Neuronal stem cell (in vitro differentiated cells): ENCODE results near the gene MAPKAP1.
A peak's percentile ranks its signal among the peaks of the same experiment; 100 is the strongest.

Source experiments
- DNase-seq: peaks from one replicate; pipeline ENCODE4 v3.0.0-alpha.2; 2013; ENCODE audit warnings: low spot score
- H2AFZ ChIP-seq: one replicate; pipeline ENCODE4 v1.6.1; 2013; ENCODE audit warnings: mild to moderate bottlenecking, low read length, inconsistent platforms
- H2AK5ac ChIP-seq: 2 replicates; pipeline ENCODE4 v1.6.1; 2013; ENCODE audit warnings: low read depth, mild to moderate bottlenecking, inconsistent platforms, low read length, moderate library complexity, mixed read lengths
- H2BK120ac ChIP-seq: 2 replicates; pipeline ENCODE4 v1.6.1; 2013; ENCODE audit warnings: low read depth, mild to moderate bottlenecking, inconsistent platforms, low read length, moderate library complexity, mixed read lengths
- H2BK12ac ChIP-seq: one replicate; pipeline ENCODE4 v1.6.1; 2013; ENCODE audit warnings: low read length, inconsistent platforms
- H2BK15ac ChIP-seq: 2 replicates; pipeline ENCODE4 v1.6.1; 2013; ENCODE audit warnings: mild to moderate bottlenecking, low read length, inconsistent platforms, mixed read lengths
- H2BK5ac ChIP-seq: one replicate; pipeline ENCODE4 v1.6.1; 2013; ENCODE audit warnings: inconsistent platforms, mild to moderate bottlenecking, low read length, moderate library complexity
- H3K14ac ChIP-seq: one replicate; pipeline ENCODE4 v1.6.1; 2013; ENCODE audit warnings: low read length, inconsistent platforms
- H3K18ac ChIP-seq: 2 replicates; pipeline ENCODE4 v1.6.1; 2013; ENCODE audit warnings: low read length, inconsistent platforms
- H3K23ac ChIP-seq: 2 replicates; pipeline ENCODE4 v1.6.1; 2013; ENCODE audit warnings: low read depth, mild to moderate bottlenecking, mixed read lengths, low read length, inconsistent platforms; ENCODE audit not compliant: poor library complexity
- H3K27ac ChIP-seq: replicated peaks from 3 replicates; pipeline ENCODE4 v1.5.1; 2013; ENCODE audit warnings: low read length, inconsistent platforms
- H3K27me3 ChIP-seq, 3 experiments: 2 replicates each; pipeline ENCODE4 v1.6.1; 2013; ENCODE audit warnings: low read length in 3 of 3, mild to moderate bottlenecking in 2 of 3, inconsistent platforms in 1 of 3, low read depth in 1 of 3, mixed read lengths in 1 of 3, moderate library complexity in 1 of 3; ENCODE audit not compliant: control insufficient read depth in 3 of 3, insufficient read depth in 3 of 3
- H3K36me3 ChIP-seq, 2 donors: replicated peaks in 1 of 2; 2 replicates each; pipeline ENCODE4 v1.6.1; 2013; ENCODE audit warnings: low read length in 2 of 2; ENCODE audit not compliant: control insufficient read depth in 2 of 2, insufficient read depth in 2 of 2
- H3K4ac ChIP-seq: 2 replicates; pipeline ENCODE4 v1.6.1; 2013; ENCODE audit warnings: inconsistent platforms, mild to moderate bottlenecking, low read length, moderate library complexity
- H3K4me1 ChIP-seq, 2 donors: 1 replicate in 1 of 2; 2 replicates in 1 of 2; pipeline ENCODE4 v1.6.1; 2013; ENCODE audit warnings: low read length in 2 of 2, low read depth in 1 of 2; ENCODE audit not compliant: control insufficient read depth in 2 of 2, insufficient read depth in 1 of 2
- H3K4me2 ChIP-seq: one replicate; pipeline ENCODE4 v1.6.1; 2013; ENCODE audit warnings: mild to moderate bottlenecking, low read length, inconsistent platforms; ENCODE audit not compliant: insufficient read depth, poor library complexity, severe bottlenecking
- H3K4me3 ChIP-seq, 2 donors: 2 replicates each; pipeline ENCODE4 v1.5.1; 2013; ENCODE audit warnings: low read length in 2 of 2, mild to moderate bottlenecking in 2 of 2, inconsistent platforms in 1 of 2, moderate library complexity in 1 of 2
- H3K79me1 ChIP-seq: one replicate; pipeline ENCODE4 v1.6.1; 2013; ENCODE audit warnings: low read depth, mild to moderate bottlenecking, inconsistent platforms, low read length, moderate library complexity
- H3K9ac ChIP-seq: one replicate; pipeline ENCODE4 v1.6.1; 2013; ENCODE audit warnings: mild to moderate bottlenecking, low read depth, low read length, inconsistent platforms; ENCODE audit not compliant: poor library complexity
- H3K9me3 ChIP-seq, 2 donors: replicated peaks in 1 of 2; 2 replicates each; pipeline versions ENCODE3 to v1.6.1; 2013; ENCODE audit warnings: low read length in 2 of 2, mild to moderate bottlenecking in 2 of 2, inconsistent platforms in 1 of 2, low read depth in 1 of 2, mixed read lengths in 1 of 2, moderate library complexity in 1 of 2; ENCODE audit not compliant: control insufficient read depth in 2 of 2, insufficient read depth in 1 of 2
- H4K8ac ChIP-seq: one replicate; pipeline ENCODE4 v1.6.1; 2013; ENCODE audit warnings: low read depth, mild to moderate bottlenecking, inconsistent platforms, low read length, moderate library complexity
- H4K91ac ChIP-seq: one replicate; pipeline ENCODE4 v1.6.1; 2013; ENCODE audit warnings: low read length, low read depth, mild to moderate bottlenecking, inconsistent platforms; ENCODE audit not compliant: poor library complexity
- WGBS, 2 donors: extraction: QIAGEN DNeasy Blood & Tissue Kit; methylation state at CpG; one replicate each; pipeline ENCODE4 v1.1.7; 2013; ENCODE audit warnings: missing lambda C conversion rate in 2 of 2, mixed read lengths in 1 of 2; ENCODE audit not compliant: insufficient read length in 2 of 2, insufficient replicate concordance in 1 of 2; ENCODE audit errors: extremely low coverage in 2 of 2; 5-methylcytosine and 5-hydroxymethylcytosine counted together

The MAPKAP1 gene

GRCh38 chr9:125527471-125528002, 179.5 kb downstream of the MAPKAP1 start:
- Histone ChIP-seq H2BK15ac (no peak overlapping the region), H3K14ac (no peak overlapping the region), H3K9ac (no peak overlapping the region), H3K18ac (no peak overlapping the region), H3K4ac (no peak overlapping the region), H2BK5ac (no peak overlapping the region), H3K4me1 (peaks cover 10 to 11% of the 10 kb centered on the region in 2 donors), H2BK12ac (no peak overlapping the region), H3K27ac (no peak overlapping the region), H4K91ac (no peak overlapping the region), H4K8ac (no peak overlapping the region), H2AK5ac (no peak overlapping the region), H3K23ac (no peak overlapping the region), H3K27me3 (no peaks in the 10 kb centered on the region), H3K4me3 (no peak overlapping the region), H2BK120ac (no peak overlapping the region), H3K79me1 (no peaks in the 10 kb centered on the region), H3K9me3 (no peaks in the 10 kb centered on the region), H3K4me2 (no peak overlapping the region), H3K36me3 (no peaks in the 10 kb centered on the region), H2AFZ (no peak overlapping the region)
- no peak for DNase-seq
- no CpG with 5 or more reads among the region's 9 CpGs for WGBS, 2 donors

GRCh38 chr9:125525921-125526631, 180.9 kb downstream of the MAPKAP1 start:
- no peak overlapping the region for H2BK5ac ChIP-seq
- H3K4me1 ChIP-seq, result peaks cover 9 to 11% of the 10 kb centered on the region in 2 donors
- H3K14ac ChIP-seq, result no peak overlapping the region
- no peak overlapping the region for H2AK5ac ChIP-seq
- no peak overlapping the region for H3K9ac ChIP-seq
- WGBS, 2 donors, result no CpG with 5 or more reads among the region's 6 CpGs
- no peak overlapping the region for H3K4ac ChIP-seq
- H3K79me1 ChIP-seq, result no peaks in the 10 kb centered on the region
- H2BK15ac ChIP-seq, result no peak overlapping the region
- DNase-seq, result no peak
- no peaks in the 10 kb centered on the region for H3K27me3 ChIP-seq
- no peak overlapping the region for H2AFZ ChIP-seq
- no peak overlapping the region for H3K4me2 ChIP-seq
- H4K91ac ChIP-seq, result no peak overlapping the region
- no peak overlapping the region for H3K18ac ChIP-seq
- H3K9me3 ChIP-seq, result no peaks in the 10 kb centered on the region
- H3K27ac ChIP-seq, result no peak overlapping the region
- no peak overlapping the region for H2BK120ac ChIP-seq
- H3K4me3 ChIP-seq, result no peak overlapping the region
- H3K36me3 ChIP-seq, result no peaks in the 10 kb centered on the region
- H4K8ac ChIP-seq, result no peak overlapping the region
- no peak overlapping the region for H2BK12ac ChIP-seq
- H3K23ac ChIP-seq, result no peak overlapping the region

GRCh38 chr9:125524583-125525355, 182.2 kb downstream of the MAPKAP1 start:
- H4K91ac ChIP-seq, result no peak overlapping the region
- H3K4ac ChIP-seq, result no peak overlapping the region
- peak overlapping the region; percentile 72 for H2AFZ ChIP-seq
- no peaks in the 10 kb centered on the region for H3K36me3 ChIP-seq
- H4K8ac ChIP-seq, result no peak overlapping the region
- H3K27me3 ChIP-seq, result no peaks in the 10 kb centered on the region
- H2BK5ac ChIP-seq, result no peak overlapping the region
- no peak for DNase-seq
- no peak overlapping the region for H3K4me3 ChIP-seq
- H2BK12ac ChIP-seq, result no peak overlapping the region
- no peak overlapping the region for H3K14ac ChIP-seq
- H3K18ac ChIP-seq, result no peak overlapping the region
- H3K4me1 ChIP-seq, result peaks cover 5 to 9% of the 10 kb centered on the region in 2 donors
- no peaks in the 10 kb centered on the region for H3K79me1 ChIP-seq
- H2BK120ac ChIP-seq, result no peak overlapping the region
- no peak overlapping the region for H3K4me2 ChIP-seq
- H2BK15ac ChIP-seq, result no peak overlapping the region
- H3K27ac ChIP-seq, result no peak overlapping the region
- no peak overlapping the region for H3K23ac ChIP-seq
- no CpG with 5 or more reads among the region's 6 CpGs for WGBS, 2 donors
- H3K9me3 ChIP-seq, result no peaks in the 10 kb centered on the region
- no peak overlapping the region for H3K9ac ChIP-seq
- H2AK5ac ChIP-seq, result no peak overlapping the region

GRCh38 chr9:125523681-125524080, 183.3 kb downstream of the MAPKAP1 start:
- Histone ChIP-seq H3K4me1 (peaks cover 3 to 9% of the 10 kb centered on the region in 2 donors), H3K23ac (no peak overlapping the region), H2BK12ac (no peak overlapping the region), H4K91ac (no peak overlapping the region), H2BK5ac (no peak overlapping the region), H2AK5ac (no peak overlapping the region), H2AFZ (no peak overlapping the region), H4K8ac (no peak overlapping the region), H3K27ac (no peak overlapping the region), H3K4me2 (no peak overlapping the region), H3K4ac (no peak overlapping the region), H3K4me3 (no peak overlapping the region), H3K79me1 (no peaks in the 10 kb centered on the region), H3K9me3 (no peaks in the 10 kb centered on the region), H3K27me3 (no peaks in the 10 kb centered on the region), H2BK120ac (no peak overlapping the region), H3K9ac (no peak overlapping the region), H3K14ac (no peak overlapping the region), H3K36me3 (no peaks in the 10 kb centered on the region), H2BK15ac (no peak overlapping the region), H3K18ac (no peak overlapping the region)
- no peak for DNase-seq
- WGBS, 2 donors, result no CpG with 5 or more reads among the region's 3 CpGs
